LNCAP (cell line): Measurements from ENCODE around the gene MYBPH.

Experiments used
- CTCF ChIP-seq: fragments of 450-650 bp; IDR thresholded peaks from 2 replicates; pipeline ENCODE4 v1.5.1; 2017; ENCODE audit warnings: mild to moderate bottlenecking

MYBPH gene

DNA sequence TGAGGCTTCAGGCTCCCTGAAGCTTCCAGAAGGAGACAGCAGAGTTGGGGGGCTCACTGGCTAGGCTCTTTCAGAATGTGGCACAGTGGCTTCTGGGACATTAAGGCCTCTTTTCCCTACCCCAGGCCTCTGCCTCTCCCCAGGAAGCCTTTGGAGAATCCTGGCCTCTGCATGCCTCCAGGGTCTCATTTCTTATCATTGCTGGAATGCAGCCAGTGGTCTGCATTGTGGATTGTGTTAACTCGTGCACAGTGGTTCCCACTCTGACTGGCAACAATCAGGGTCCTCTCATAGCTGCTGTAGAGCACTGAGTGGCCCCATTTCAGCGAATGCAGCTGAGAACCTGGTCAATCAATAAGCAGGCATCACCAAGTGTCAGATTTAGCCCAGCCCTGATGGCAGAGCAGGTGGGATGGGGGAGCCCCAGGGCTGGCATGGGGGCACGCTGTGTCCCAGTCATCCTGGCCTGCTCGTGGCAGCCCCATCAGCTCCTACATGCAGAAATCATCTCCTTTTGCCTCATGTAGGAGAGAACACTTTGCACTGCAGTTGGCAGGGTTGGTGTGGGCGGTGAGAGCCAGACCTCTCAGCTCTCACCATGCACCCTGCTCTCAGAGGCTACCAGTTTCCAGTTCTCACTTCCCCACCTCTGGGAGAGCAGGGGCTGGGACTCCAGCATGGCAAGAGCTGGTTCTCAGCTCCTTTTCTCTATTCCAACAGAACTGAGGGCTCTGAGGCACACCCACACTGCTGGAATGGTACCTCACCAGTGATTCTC, 34.7 kb downstream of the MYBPH start:
- TF ChIP-seq CTCF: no peak

DNA sequence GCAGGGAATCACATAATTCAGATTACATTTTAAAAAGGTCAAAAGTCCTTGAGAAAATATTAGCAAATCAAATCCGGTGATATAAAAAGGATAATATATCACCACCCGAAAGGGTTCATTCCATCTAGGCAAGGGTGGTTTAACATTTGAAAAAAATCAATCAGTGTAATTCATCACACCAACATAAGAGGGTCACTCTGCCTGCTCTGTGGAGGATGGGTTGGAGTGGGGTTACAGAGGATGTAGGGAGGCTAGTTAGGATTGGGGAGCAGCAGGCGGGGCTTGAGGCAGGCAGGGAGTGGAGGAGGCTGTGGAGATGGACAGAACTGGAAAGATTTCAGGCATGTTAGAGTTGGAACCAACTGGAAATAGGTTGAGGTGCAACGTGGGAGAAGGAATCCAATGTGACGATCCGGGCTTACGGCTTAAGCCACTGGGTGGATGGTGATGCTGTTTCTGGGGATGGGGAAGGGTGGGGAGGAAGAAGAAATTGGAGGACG, 35.6 kb downstream of the MYBPH start:
- no peak for TF ChIP-seq CTCF

GRCh38 chr1:203138066-203138465, 37.6 kb downstream of the MYBPH start:
- no peak for TF ChIP-seq CTCF

DNA sequence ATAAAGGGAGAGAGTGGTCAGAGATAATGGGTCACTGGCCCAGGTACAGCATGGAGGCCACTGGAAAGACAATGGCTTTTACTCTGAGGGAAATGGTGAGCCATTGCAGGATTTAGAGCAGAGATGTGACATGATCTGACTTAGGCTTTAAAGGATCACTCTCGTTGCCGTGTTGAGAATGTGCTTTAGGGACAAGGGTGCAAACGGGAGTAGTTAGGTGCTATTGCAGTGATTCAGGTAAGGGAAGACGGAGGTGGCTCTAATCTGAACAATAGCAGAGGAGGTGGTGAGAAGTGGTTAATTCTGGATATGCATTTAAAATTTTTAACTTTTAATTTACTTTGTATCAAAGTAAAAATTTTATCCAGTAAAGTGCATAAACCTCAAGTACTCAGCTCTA, 38.3 kb downstream of the MYBPH start:
- no peak for TF ChIP-seq CTCF

- TF ChIP-seq CTCF: no peak
Observed at GRCh38 chr1:203136409-203137042, 39.1 kb downstream of the MYBPH start.

DNA sequence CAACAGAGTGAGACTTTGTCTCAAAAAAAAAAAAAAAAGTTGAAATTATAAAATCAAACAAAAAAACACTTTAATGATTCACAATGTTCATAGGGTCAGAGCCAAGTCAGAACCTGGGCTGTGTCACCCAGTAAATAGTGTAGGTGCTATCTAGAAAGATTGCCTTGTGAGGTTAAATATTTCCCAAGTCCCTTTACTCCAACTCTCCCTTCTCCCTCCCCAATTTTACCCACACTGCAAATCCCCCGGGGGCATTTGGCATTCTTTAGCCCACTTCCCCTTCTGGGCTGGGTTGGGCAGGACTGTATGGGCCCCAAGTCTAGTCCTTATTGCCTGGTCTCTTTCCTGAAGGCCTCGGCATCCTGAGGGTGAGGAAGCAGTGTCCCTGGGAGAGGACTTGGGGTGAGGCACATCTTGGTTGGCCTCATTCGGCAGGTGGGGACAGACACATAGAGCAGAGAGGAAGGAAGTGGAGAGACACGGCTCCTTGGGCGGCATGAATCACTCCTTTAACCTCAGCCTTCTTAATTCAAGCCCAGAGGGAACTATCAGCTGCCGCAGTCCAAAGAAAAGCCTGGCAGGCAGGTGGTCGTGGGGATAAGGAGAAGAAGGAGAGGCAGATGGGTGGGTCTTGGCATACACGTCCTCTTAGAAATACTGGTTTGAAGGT, 39.9 kb downstream of the MYBPH start:
- no peak for TF ChIP-seq CTCF

- no peak for TF ChIP-seq CTCF
Observed at GRCh38 chr1:203133970-203134725, 41.5 kb downstream of the MYBPH start.
